HG03457 (cell line): ENCODE measurements around the gene CDC42EP5.
"Not testable (repeated sequence)": the region's sequence is repeated elsewhere in the genome, so short reads cannot be mapped to it uniquely, and the experiment has no call there.

Experiments
- ATAC-seq: cut with Tn5 transposase; IDR thresholded peaks from one replicate; pipeline ENCODE4 v1.9.1; 2021; ENCODE audit warnings: moderate number of reproducible peaks; ENCODE audit not compliant: unreplicated experiment

CDC42EP5 gene

DNA sequence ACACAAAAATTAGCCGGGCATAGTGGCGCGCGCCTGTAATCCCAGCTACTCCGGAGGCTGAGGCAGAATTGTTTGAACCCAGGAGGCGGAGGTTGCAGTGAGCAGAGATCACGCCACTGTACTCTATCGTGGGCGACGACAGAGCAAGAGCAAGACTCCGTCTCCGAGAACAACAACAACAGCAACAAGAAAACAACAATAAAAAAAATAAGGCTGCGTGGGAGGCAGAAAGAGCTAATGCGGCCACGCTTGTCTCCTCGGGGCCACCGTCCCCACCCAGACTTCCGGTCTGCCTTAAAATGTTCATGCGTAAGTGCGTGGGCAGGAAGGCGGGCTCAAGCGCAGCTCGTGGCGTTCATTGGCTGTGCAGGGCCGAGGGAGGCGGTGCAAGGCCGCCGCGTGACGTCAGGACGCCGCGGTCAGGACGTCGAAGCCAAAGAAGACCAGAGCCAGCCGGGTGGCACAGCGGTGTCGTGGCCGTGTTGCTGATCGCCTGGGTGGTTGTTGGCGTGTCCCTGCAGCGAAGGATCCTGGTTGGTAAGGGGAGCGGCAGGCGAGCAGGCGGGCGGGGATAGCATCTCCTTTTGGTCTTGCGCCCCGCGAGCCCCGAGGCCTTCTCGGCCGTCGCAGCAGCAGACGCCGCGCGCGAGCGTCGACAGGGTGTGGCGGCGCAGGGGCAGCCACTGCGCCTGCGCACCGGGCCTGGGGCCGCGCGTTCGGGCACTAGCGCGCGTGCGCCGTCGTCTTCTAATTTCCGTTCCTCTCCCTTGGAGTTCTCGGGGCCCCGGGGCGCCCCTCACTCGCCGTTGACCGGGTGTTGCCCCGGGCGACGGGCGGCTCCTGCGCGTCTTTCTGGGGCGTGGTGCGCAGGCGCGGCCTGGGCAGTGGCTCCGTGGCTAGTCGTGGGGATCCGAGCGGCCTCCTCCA is 24.1 kb downstream of the CDC42EP5 start, which contains the start of gene LENG8:
TSS of gene LENG8 (plus strand) at position 426 of the 927 bp plus-strand sequence. CDS start 2,146 bp downstream, outside the sequence.
- peak; percentile 65 for ATAC-seq

DNA sequence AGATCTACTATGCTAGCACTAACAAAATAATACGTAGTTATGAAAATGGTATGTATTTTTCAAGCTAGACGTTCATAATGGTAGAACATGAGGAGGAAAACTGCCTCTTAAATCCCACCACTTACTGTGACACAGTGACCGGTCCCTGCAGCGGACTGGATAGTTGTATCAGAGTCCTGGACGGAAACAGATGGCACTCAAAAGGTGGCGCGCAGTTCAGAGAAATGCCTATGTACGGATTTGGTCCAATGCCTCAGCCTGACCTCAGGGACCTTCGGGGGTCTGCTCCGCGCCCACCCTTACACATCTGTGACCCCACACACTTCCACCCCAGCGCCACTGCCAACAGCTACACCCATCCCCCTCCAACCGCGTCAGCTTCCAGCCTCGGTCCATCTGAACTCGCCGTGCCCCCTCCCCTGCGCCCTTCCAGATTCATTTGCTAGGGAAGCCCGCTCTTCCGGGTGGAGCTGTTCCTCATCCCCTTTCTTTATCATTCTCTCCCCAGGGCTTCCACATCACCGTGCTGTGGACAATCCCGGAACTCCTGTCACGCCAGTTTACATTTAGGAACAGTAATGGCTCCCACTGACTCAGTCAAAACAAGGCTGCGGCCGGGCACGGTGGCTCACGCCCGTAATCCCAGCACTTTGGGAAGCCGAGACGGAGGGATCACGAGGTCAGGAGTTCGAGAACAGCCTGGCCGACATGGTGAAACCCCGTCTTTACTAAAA is 24.9 kb downstream of the CDC42EP5 start:
- no peak for ATAC-seq

DNA sequence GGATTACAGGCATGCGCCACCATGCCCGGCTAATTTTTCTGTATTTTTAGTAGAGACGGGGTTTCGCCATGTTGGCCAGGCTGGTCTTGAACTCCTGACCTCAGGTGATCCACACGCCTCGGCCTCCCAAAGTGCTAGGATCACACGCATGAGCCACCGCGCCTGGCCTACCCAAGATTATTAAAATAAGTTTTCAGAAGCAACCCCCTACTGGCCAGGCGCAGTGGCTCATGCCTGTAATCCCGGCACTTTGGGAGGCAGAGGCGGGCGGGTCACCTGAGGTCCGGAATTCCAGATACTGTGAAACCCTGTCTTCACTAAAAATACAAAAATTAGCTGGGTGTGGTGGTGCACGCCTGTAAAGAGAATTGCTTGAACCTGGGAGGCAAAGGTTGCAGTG is 26.7 kb downstream of the CDC42EP5 start:
- not testable (repeated sequence) for ATAC-seq

DNA sequence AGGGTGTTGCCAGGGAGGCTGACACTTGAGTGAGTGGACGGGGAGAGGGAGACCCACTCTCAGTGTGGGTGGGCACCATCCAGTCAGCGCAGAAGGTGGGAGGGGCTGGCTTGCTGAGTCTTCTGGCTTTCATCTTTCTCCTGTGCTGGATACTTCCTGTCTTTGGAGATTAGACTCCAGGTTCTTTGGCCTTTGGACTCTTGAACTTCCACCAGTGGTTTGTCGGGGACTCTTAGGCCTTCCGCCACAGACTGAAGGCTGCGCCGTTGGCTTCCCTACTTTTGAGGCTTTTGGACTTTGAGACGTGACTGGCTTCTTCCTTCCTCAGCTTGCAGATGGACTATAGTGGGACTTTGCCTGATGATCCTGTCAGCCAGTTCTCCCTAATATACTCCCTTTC is 28.4 kb downstream of the CDC42EP5 start:
- ATAC-seq, result no peak

DNA sequence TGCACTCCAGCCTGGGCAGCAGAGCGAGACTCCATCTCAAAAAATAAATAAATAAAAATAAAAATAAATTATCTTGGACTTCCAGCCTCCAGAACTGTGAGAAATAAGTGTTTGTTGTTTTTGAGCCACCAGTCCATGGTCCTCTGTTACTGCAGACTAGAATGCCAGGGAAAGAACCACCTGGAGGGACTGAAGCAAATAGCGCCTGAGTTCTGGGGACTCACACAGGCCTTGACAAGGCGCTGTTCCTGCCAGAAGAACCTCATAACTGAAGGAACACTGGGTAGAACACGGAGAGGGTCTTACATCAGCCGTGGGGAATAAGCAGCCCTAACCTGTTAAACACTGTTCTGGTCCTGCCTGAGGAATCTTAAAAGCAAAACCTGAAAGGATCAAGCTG is 32.5 kb downstream of the CDC42EP5 start:
- no peak for ATAC-seq

DNA sequence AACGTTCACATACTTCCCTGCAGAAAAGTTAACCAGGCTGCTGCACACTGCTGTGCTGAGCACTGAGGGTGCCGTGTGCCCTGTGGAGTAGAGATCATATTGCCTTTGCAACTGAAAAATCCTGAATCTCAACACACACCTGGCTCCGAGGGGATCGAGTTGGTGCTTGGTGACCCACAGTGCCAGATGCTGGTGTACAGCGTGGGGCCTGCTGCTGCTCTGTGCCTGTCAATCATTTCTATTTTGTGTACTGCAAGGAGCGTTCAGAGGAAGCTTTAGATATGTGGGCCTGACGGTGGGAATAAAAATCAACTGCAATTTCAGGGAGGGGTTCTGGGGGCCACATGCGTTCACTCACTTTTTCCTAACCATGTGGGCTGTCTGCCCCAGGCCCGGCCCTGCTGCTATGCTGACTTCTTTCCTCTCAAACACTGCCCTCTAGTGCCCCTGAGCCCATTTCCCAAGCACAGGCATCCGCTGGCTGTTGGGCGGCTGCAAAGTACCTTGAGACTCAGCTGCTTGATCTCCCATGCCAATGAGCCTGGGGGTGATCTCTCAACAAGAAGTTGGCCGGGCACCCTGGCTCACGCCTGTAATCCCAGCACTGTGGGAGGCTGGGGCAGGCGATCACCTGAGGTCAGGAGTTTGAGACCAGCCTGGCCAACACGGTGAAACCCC is 33.8 kb downstream of the CDC42EP5 start:
- no peak for ATAC-seq

DNA sequence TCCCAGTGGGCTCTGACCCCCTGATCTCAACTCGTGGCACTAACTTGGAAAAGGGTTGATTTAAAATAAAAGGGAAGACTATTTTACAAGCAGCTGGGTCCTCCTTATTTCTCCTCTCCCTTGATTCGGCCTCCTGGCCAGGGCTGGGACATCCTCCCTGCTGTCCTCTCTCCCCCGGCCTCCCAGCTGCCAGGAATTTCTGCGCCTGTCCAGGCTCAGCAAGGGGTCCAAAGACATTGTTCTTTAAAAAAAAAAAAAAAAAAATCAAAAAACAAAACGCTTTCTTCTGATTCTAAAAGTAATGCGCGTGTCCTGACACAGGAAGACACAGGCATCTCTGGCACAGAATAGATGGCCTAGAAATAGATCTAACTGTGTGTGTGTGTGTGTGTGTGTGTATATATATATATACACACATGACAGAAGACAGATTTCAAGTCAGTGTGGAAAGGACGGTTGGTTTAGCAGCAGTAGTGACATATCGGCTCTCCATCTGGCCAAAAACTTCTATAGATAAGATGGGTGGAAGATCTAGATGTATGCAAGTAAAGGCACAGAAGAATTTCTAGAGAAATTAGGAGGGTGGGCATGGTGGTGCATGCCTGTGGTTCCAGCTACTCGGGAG is 36.4 kb downstream of the CDC42EP5 start:
- ATAC-seq, result no peak

DNA sequence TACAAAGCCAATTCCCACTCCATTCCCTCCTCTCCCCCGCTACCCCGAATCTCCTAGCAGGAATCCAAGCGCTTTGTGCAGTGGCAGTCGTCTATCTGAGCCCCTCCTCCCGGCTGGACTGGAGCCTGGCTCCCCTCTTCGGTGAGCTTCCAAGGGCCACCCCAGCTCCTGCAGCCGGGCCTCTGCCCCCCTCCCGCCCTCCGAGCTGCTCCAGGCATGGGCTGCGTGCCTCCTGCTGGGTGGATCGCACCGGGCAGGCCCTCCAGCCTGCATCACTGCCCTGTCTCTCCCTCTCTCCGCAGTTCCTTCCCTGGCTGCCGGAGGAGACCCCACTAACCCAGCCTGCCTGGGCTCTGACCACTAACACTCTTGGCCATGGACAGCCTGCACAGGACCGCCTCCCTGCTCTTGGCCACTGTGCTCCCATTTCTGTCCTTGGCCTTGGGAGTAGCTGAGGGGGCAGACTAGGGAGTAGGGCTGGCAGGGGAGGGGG is 37.0 kb downstream of the CDC42EP5 start:
- ATAC-seq, result no peak

DNA sequence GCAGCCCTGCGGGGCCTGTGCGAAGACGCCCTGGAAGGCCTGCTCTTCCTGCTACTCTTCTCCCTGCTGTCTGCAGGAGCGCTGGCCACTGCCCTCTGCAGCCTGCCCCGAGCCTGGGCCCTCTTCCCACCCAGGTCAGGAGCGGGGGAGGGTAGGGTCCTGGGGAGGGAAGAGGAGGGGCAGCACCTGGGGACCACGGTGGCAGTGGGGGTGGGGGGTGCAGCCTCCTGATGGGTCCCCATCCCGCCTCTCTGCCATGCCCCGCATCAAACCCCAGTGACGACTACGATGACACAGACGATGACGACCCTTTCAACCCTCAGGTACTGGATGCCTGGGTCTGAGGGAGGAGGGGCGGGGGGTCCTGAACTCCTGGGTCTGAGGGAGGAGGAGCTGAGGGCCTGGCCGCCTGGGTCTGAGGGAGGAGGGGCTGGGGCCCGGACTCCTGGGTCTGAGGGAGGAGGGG is 37.5 kb downstream of the CDC42EP5 start:
- ATAC-seq, result no peak

DNA sequence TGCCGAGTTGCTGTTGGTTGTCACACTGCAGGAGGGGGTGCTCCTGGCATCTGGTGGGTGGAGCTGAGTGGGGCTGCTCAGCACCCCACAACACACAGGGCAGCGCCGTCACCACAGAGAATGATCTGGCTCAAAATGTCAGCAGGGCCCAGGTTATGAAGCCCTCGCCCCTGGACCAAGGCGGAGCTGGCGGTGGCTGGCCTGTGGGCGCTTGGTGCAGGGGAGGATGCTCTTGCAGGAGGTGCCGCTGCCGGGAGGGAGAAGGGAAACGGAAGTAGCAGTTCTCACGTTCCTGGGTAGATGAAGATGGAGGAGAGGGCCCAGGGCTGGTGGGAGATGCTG is 38.3 kb downstream of the CDC42EP5 start:
- no peak for ATAC-seq

DNA sequence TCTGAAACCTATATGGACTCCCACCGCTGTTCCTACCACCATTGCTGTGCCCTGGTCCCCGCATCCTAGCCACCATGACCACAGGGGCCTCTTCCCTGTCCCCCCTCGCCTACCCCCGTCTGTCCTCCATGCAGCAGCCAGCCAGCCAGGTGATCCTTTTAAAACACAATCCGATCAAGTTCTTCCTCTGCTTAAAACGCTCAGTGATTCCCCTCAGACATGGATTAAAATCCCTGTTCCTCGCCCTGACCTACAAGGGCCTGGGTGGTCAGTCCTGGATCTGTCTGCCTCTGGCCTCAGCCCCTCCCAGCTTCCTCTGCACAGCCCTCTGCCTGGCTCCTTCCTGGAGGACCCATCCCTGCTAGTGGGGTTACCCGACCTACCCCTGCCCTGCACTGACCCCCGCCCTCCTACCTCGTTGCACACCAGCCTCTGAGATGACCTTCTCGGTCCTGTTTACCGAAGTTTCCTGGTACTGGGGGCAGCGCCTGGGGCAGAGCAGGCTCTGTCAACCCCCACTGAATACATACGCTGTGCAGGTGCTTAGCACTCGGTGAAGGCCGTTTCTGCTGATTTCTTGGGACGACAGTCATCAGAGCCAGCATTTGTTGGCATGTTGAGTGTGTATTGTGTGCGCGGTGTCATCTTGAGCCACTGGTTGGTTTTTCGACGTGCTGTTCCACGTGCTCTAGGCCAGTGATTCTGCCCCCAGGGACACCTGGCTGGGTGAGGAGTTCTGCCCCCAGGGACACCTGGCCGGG is 38.8 kb downstream of the CDC42EP5 start:
- ATAC-seq, result no peak

DNA sequence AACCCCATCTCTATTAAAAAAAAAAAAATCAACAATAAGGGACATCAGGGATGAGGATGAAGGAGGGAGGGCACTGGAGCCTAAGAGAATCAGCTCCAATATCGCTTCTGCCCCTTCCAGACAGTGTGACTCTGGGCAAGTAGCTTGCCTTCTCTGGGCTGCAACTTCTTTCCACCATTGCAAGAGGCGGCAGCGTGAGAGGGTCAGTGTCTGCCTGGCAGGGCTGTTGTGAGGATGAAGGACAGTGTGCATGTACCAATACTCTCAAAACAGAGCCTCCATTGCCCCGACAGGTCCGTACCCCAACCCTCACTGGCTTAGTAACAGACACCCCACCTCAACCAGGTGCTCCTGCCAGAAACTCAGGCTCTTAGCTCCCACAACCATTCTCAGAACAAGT is 39.4 kb downstream of the CDC42EP5 start:
- no peak for ATAC-seq

DNA sequence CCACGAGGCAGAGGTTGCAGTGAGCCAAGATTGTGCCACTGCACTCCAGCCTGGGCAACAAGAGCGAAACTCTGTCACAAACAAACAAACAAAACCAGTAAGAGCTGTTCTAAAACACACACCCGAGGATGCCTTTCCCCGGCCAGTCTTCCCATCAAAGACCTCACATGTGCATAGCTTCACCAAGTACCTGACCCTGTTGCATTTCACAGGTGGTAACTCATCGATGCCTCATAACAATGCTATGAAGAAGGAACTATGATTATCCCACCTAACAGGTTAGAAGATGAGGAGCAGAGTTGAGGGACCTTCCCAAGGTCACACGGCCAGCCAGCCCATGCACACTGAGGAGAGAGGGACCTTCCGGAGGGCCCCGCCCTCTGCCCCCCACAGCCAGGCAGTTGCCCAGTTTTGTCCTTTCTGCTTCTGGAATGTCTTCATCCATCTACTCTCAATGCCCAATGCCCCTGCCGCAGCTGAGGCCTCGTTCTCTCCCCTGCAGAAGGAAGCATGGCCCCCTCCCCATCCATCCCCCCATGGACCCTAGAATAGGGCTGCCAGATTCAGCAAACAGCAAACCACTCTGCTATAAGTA is 40.9 kb downstream of the CDC42EP5 start:
- ATAC-seq, result no peak

DNA sequence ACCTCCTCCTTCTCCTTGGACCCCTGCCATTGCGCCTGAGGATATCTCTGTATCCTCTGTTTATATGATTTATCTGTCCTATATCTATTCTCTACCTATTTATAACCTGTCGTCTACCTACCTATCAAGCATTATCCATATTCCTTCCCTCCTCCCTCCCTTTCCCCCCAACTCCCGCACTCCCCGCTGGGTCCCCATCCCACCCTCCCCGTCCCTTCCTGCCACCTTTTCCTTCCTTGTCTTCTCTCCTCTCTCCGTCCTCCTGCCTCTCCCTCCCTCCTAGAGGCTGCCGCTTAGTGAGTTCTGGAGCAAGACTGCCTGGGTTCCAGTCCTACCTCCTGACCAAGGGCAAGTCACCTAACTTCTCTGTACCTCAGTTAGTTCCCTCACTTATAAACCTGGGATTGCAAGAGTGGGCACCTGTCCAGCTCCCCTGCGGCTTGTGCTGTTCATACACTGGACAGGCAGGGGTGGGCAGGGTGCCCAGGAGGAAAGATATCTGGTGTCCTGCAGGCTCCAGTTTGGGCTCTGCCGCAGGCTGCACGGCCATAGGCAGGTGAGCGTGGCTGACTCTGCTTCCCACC is 41.7 kb downstream of the CDC42EP5 start:
- no peak for ATAC-seq

DNA sequence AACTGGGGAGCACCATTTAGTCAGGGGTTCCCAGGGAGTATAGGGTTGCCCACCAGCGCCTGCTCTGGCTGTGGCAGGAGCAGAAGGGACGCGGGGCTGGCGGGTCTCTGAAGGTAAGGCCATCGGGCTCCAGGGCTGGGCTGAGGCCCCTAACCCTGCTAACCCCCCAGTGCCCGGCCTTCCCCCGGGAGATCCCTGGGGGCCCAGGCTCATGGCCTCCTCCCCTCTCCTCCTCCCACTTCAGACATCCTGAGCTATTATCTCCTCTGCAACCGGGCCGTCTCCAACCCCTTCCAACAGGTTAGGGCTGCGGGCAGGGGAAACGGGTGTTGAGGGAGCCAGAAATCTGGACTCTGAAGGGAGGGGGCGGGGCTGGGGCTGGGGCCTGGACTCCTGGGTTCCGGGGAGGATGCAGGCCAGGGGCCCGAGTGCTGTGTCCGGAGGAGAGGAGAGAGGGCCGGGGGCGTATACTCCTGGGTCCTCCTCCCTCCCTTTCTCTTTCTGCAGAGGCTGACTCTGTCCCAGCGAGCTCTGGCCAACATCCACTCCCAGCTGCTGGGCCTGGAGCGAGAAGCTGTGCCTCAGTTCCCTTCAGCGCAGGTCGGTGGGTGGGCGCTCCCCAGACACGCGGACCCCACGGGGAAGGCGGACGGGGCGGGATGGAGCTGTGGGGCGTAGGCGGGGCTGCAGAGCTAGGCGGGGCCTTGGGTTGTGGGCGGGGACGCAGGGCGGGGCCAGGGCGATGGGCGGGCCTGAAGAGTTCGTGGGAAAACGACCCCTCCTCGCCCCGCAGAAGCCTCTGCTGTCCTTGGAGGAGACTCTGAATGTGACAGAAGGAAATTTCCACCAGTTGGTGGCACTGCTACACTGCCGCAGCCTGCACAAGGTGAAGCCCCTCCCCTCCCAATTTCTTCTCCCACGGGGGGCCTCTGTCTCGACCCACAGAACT is 42.5 kb downstream of the CDC42EP5 start:
- no peak for ATAC-seq

DNA sequence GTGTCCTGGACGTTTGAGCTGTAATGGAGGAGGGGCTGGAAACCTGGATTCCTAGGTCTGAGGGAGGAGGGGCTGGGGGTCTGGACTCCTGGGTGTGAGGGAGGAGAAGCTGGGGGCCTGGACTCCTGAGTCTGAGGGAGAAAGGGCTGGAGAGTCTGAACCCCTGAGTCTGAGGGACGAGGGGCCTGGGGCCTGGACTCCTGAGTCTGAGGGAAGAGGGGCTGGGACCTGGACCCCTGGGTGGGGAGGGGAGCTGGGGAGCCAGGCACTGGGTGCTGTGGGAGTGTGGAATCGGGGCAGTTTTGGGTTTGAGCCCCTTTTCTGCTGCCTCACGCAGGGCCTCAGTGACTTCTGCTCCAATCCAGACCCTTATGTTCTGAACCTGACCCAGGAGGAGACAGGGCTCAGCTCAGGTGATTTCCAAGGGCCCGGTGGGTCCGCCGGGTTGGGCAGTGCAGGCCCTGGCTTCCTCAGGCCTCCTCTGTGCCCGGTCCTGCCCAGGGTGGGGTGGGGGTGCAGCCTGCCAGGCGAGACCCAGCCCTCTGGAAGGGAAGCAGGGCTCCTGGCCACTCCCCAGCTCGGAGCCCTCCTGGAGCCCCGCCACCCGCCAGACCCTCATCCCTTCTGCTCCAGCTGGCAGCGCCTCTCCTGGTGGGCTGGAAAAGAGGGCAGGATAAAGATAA is 43.4 kb downstream of the CDC42EP5 start:
- no peak for ATAC-seq

DNA sequence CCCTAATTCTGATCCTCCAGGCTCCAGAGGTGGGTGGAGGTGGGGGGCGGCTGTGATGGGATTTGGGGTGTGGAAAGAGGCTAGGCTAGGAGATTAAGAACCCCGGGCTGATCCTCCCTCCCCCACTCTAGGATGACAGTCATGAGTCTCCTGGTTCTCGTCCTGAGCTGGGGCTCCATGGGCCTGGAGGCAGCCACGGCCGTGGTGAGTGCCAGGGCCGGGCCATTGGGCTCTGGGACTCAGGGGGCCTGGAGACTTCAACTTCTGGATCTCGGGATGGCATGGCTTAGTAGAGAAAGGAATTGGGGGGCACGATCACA is 44.0 kb downstream of the CDC42EP5 start:
- ATAC-seq, result no peak
